NCI-H2081 (cell line): ENCODE data around the gene EEFSEC.

Source experiments
- DNase-seq, 2 experiments: peaks; one replicate each; lab custom pipeline; 2025; lab: John Stamatoyannopoulos, UW

EEFSEC gene

DNA sequence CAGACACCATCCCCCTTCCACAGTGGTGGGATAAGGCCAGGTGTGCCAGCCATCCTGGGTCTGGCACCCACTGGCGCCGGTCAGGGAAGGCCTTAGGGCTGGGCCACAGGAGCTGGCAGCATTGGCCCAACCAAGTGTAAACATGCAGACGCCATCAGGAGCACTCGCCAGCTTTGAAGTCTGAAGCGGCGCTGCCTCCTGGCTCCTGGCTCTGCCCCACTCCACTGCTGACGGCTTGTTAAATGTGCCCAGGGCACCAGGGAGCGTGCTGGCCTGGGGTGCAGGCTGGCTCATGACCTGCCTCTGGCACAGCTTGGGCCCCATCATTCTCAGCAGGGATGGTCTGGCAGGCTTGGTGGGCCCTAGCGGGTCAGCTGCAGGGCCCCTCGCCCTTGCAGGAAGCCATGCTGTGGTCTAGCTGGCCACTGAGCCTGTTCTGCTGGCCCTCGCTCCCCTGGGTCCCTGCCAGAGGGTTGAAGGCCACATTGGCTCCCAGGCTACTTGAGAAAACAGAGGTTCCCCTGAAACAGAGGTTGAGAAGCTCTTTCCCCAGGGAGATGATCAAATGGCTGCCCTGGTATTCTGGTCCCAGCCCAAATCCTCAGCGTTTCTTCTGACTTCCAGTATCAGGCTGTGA, 196.8 kb downstream of the EEFSEC start:
- DNase-seq, result no peak

DNA sequence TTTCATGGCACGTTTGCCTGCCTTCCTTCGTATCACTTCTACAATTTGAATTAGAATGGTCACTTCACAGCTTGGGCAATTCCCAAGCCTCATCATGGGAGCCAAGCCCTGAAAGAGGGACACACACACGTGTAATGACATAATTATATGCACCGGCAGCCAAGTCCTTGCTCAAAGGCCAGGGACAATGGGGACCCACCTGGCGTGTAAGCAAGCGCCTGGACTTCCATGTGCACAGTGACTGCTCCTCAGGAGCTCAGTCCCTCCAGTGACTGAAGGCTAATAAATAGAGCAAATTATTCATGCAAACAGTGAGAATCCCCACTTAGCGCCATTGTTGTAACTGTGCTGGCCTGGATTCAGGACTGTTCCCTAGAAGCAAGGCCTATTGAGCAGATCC, 198.3 kb downstream of the EEFSEC start:
- peak; percentile 89 to 98 for DNase-seq

DNA sequence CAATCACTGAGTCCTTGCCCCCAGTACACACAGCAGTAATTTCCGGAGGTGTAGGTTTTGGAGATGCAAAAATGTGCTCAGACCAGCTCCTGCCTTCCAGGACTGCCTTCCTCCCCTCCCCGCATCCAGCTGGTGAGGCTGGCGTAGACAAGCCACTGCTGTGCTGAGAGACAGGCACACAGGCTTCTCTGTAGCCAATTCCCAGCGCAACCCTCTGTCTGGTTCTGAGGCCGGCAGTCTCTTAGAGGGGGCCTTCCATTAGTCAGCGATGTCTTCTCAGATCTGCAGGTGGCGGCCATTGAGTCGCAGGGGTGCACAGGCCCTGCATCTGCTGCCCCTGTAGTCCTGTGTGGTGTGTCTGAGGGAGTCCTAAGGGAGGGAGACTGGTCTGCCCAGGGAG, 199.0 kb downstream of the EEFSEC start:
- no peak for DNase-seq

DNA sequence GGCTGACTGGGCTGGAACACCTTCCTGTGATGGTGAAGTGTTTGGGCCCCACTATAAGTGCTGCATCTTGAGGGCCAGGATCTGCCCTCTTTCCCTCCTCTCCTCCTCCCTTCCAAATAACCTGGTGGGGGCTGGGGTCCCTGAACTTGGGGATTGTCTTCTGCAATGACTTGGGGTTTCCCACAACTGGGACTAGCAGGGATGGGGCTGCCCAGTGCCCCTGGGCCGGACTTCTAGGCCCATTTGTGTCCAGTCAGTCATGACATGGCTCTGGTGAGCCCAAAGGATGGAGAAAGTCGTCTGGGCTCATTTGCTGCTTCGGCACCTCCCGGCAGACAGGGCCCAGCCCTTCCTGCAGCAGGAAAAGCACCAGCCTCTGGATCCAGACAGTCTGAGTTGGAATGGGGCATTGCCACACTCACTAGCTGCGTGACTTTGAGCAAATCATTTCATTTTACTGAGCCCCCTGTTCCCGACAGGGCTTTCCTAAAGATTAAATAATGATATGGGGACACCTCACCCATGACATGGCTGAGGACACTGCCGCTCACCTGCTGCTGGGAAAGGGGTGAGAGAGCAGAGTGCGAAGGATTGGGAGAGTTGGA, 200.2 kb downstream of the EEFSEC start:
- no peak for DNase-seq

DNA sequence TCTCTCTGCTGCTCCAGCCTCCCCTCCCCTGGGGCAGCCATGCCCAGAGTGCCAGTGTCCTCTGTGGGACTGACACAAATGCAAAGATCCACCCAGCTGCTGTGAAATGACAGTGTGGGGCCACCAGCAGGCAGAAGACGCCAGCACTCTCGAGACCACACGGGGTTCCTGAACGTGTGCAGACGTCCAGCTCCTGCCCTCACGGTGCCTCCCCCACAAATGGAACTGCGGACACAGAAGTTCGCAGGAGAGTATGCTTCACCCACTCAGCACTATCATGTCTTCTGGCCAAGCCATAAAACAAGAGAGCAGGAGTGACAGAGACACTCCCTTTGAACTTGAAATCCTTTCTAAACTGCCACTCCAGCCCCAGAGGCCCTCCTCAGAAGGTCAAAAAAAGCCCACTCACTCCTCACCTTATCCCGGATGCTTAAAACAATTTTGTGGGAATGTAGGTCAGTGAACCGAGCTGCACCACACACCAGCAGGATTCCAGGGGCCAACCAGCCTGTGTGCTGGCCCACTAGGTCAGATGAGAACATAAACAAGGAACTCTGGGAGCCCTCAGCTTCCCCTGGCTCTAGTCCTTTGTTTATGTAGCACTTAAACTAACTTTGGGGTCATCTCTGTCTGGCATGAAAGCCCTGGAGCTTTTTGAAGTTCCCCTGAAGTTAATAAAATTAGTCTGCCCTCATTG, 200.9 kb downstream of the EEFSEC start:
- no peak for DNase-seq

DNA sequence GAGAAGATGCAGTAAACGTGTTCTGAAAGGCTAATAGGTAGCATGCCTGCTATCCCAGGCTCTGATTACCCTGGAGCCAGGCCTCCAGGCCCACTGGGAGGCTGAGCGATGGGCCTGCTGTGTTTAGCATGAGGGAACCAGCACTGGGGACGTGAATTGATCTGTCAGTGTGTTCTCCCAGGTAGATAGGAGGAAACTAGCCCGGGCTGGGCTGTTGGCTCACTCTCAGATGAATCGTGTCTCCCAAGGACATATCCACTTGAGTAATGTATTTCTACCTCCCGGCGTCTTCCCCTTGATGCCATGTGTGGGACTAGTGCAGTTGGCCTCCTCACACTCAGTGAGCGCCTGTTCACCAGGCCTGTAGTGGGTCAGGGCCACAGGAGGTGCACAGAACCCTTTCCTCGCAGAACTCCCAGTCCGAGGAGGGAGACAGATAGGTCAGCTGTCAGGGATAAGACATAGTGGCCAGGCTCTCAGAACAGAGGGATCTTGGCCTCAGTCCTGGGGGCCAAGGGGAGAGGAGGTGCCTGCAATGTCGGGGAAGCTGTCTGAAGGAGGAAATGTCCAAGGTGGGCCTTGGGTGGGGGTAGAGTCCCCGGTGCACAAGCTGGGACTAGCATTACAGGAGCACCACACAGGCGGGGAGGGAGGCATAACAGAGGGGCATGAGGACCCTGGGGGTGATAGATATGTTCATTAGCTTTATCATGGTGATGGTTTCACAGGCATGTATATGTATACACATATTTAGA, 201.7 kb downstream of the EEFSEC start:
- DNase-seq, result no peak

DNA sequence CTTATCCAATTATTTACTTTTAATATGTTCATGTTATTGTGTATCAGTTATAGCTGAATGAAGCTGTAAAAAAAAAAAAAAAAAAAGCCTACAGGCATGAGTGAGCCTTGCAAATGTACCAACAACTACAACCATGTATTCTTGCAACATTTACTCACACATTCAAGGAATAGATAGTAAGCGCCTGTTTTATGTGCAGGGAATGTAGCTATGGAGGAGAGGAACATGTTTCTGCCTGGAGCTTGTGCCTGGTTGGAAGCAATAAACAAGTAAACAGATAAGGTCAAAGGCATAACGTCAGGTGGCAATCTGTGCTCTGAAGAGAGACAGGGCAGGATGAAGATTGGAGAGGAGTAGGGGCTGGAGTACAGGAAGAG, 202.2 kb downstream of the EEFSEC start:
- DNase-seq, result no peak

DNA sequence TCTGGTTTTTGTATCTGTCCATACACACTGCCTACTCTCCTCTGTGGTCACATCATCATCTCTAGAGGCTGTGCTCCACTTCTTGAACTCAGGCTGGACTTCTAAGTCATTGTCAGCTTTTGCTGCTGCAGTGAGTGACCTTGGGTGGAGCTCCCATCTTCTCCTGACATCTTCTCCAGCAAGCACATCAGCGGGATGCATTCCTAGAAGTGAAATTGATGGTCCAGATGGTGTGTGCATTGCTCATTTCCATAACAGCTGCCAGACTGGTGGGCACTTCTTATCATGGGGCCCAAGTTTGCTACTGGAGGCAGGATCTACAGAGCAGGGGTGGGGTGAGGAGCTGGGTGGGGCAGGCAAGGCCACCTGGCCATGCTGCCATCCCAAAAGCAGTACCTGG, 203.5 kb downstream of the EEFSEC start:
- DNase-seq, result no peak

DNA sequence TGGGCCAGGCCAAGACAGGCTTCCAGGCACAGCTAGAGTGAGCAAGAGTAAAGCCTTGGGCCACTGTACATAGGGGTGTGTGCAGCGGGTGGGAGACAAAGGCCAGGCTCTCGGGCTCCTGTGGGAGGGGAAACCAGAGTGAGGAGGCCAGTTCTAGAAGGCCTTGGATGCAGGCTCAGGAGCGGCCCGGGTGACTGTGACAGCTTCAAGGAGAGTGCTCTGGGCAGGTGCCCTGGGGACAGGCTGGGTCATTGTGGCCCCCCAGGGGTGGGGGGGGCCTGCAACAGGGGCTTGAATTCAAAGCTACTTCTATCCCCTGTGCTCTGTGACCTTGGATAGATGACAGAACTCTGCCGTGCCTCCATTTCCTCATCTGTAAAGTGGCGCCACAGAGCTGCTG, 204.3 kb downstream of the EEFSEC start:
- no peak for DNase-seq

DNA sequence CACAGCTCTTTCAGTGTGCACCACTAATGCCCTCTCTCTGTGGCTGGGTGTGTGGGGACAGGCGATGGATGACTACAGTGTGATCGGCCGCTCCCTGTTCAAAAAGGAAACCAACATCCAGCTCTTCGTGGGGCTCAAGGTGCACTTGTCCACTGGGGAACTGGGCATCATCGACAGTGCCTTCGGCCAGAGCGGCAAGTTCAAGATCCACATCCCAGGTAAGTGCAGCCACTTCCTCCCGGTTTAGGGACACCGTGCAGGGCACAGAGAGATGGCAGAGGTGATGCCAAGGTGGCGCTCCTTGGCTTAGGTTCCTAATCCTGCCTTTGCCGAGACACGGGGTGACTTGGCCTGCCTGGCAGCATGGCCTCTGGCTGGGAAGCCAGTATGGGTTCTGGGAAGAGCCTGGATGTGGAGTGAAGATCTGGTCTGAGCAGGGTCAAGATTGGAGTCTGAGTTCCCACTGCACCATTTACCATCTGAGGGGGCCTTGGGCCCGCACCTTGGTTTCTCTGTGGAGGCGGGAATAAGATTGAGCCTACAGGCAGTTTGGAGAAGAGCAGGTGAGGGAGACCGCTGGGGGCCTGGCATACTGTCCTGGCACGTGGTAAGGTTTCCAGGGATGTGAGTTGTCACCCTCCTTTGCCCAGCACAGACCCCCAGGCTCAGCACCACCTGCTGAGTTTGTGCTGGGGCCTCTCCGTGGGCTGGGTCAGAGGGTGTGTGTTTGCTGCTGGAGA, 205.0 kb downstream of the EEFSEC start:
- no peak for DNase-seq

DNA sequence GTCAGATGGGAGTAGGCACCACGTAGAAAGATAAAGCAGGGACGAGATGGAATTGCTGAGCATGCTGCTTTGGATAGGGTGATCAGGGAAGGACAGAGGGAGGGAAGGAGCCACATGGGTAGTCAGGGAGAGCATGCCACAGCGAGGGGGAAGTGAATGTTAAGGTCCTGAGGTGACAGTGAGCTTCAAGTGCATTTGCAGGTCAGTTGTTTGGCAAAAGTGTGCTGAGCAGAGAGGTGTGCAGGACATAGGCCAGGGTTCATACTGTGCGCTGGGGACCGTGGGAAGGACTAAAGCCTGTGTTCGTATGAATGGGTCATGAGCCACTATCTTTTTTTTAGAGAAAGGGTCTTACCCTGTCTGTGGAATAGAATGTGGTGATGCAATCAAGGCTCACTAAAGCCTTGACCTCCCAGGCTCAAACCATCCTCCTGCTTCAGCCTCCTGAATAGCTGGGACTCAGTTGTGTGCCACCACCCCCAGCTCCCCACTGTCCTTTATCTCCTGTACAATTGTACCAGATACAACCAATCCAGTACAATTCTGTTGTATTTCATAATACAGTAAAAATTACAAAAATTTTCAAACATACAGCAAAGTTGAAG, 205.9 kb downstream of the EEFSEC start:
- DNase-seq, result no peak

DNA sequence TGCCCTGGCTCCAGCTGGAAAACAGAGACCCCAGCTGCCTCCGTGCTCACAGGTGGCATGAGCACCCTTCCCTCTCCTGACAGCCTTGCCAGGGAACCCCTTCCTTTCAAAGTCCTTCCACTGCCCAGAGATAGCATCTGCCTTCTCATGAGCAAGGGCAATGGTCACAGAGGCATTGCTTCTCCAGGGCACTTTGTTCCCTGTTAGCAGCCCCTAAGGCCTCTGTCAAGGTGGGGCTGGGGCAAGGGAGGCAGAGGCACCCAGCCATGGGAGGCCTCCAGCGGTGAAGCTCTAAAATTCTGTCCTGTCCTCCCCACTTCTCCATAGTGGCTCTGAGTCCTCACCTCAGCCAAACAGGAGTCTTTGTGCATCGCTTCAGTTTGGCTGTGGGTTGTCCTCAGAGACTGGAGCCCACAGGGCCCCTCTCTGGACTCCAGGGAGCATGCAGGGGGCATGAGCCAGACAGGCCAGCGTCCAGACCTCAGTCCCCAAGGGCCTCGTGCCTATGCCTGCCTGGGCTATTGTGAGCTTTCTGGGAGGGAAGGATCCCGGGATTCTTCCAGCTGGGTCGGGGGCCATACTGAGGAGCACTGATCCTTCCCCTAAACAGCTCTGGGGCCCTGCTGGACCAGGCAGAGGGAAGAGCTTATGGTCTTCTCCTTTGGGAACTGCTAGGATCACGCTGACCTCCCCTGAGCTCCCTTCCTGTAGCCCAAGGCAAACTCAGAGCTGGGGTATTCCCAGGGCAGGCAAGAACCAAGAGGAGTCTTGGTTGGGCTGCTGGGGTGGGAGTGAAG, 206.8 kb downstream of the EEFSEC start:
- no peak for DNase-seq

DNA sequence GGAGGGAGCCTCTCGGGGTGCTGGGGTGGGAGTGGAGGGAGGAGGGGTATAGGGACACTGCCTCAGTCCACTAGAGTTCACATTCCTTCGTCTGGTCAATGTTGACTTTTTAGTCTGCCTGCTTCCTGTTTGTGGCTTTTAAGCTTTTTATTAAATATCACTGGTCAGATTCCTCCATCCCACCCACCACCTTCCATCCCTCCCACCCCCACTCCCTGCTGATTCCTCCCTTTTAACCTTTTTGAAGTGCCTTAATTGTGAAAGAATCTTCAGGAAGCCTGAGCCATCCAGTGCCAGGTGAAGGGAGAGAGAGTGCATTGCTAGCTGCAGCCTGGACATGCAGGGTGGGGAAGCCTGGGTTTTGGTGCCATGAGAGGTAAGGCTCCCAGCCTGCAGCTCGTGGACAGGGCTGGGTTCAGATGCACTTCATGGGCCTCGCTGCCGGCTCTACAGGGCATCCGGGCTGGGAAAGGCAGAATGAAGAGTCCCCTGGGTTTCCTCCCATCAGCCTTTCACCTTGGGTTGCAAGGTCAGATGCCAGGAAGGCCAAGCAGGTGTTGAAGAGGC, 207.5 kb downstream of the EEFSEC start:
- DNase-seq, result no peak

DNA sequence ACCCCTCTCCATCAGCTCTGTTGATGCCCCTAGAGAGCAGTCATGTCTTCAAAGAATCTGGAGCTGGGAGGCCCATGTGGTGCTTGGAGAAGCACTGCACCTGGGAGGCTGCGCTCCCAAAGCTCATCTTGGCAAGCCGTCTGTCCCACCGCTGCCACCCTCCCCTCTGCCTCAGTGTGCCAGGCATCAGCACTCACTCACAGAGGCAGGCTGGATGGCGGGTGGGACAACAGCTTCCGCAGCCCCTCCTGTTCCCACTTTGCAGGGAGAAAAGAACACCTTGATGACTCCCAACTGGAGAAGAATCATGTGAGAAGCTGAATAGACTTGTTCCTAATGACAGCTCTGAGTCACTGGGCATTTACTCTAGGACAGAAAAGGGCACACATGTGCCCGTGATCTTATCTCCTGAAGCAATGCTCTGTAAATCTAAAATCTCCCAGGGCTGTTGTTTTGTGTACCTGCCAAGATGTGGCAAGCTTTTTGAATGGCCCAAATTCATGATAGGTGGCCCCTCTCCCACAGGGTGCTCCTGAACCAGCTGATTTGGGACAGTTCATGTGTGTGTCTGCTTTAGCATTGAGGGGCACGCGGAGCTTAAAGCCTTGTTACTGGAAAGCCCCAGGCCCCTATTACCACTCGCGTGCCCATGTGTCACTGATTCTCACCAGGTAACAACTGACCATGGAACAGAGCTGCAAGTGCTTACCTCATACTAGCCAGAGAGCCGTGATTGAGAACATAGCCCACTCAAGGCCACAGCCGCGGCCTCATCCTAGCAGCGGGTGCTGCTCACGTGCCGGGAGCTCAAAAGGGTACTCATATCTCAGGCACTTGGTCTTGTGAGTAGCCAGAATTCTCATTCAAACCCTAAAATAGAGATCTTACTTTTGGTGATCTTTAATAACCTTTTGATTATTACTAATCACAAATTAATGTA, 209.0 kb downstream of the EEFSEC start:
- no peak for DNase-seq

DNA sequence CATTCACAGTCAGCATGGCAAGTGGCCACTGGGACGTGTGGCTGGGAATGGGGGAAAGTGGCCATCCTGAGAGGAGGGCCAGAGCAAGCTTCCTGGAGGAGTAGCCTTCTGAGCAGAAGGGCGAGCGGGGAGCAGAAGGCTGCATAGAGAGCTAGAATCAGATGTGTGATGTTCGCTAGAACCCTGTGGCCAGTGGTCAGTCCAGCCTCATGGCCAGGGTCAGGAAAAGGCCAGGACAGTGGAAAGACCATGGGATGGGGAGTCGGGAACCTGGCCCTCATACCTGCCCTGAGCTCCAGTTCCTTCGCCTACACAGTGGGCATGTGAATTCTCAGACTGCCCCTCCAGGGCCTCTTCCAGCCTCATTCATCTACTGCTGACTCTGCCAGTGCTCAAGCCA, 211.0 kb downstream of the EEFSEC start:
- DNase-seq, result no peak

DNA sequence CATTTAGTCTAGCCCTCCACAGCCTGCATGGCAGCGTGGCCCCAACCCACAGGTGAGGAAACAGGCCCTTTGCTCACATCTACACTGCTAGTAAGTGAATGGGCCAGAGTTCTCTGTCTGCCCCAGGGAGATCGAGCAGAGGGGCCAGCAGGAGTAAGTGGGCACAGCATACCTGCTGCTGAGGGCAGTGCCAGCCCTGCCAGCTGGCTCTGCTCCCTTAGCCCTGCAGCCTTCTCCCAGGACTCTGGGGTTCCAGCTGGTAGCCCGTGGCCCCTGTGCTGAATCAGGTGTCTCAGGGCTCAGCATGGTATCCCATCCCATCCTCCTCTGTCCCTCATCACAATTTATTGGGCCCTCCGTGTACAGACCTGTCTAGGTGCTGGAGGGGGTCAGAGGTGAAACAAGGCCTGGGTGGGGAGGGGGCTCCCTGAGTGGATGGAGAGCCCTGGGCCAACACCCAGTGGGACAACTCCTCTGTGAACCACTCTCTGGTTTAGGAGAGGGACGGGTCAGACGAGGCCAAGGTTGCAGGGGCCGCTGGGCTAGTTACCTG, 211.6 kb downstream of the EEFSEC start:
- no peak for DNase-seq

DNA sequence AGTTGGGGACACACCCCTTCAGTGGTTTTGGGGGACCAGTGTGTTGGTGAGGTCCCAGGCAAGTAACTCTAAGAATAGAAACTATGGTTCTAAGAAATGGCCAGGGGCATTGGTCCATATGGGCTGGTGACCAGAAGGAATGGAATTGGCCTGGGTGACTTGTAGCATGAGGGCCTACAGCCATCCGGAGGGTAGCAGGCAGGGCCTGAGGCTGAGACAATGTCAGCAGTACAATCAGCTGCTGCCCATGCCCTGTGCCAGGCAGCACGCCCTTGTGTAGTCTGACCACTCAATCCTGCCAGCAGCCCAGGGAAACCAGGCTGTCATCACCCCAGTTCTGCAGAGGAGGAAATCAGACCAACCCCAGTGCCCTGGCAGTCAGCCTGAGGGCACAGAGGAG, 212.9 kb downstream of the EEFSEC start:
- DNase-seq, result no peak

DNA sequence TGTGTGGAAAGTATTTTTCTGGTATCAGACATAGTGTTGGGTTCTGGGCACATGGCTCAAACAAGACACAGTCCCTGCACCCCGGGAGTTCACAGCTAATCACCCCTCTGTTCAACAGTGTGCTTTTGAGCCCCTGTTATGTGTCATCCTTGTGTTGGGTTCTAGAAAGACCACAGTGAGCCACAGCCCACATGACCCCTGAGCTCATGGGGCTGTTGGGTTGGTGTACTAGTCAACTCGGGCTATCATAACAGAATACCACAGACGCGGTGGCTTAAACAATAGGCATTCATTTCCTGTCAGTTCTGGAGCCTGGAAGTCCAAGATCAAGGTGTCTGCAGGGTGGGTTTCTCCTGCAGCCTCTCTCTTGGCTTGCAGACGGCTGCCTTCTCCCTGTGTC, 213.4 kb downstream of the EEFSEC start:
- DNase-seq, result no peak

DNA sequence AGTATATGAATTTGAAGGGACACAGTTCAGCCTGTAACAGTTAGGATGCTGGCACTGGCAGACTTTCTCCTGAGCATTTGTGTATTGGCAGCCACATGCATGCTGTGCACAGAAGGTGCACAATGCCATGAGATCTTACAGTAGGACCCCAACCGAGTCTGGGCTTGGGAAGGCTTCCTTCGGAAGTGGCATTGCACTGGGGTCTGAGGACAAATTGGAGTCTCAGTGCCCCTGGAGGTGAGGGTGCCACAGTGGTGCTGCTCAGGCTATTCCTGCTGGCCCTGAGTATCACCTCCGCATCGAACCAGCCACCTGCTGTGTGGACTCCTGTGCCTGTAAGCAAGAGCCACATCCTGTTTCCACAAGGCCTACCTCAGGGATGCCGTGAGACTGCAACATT, 213.9 kb downstream of the EEFSEC start:
- DNase-seq, result no peak
